K562 (cell line): ENCODE results near the gene MTOR. TPM values are rescaled to one million over a fixed set of nuclear protein-coding genes. Genes with fewer than 3 reads are reported as not detected.
A peak's percentile ranks its signal among the peaks of the same experiment; 100 is the strongest.

Source experiments
- CEBPZ ChIP-seq: fragments of 150-350 bp; IDR thresholded peaks from 2 replicates; pipeline ENCODE4 v1.6.1; 2014; ENCODE audit warnings: low read depth, mild to moderate bottlenecking, low read length, borderline replicate concordance
- CLOCK ChIP-seq: fragments of 250-450 bp; sonication (Bioruptor Pico); IDR thresholded peaks from 2 replicates; pipeline ENCODE4 v1.4.0; 2020; ENCODE audit warnings: mild to moderate bottlenecking, moderate library complexity, borderline replicate concordance
- COPS2 ChIP-seq: fragments of 450-650 bp; conservative IDR thresholded peaks from 2 replicates; pipeline ENCODE4 v1.6.1; 2016; ENCODE audit warnings: mild to moderate bottlenecking, moderate library complexity
- CREM ChIP-seq: IDR thresholded peaks from 2 replicates; pipeline ENCODE4 v1.6.1; 2014; ENCODE audit warnings: antibody characterized with exemption, low read depth
- FOXP4 ChIP-seq: sonication (generic); formaldehyde crosslinking; IDR thresholded peaks from 2 replicates; pipeline ENCODE4 v1.8.0; 2022; ENCODE audit warnings: mild to moderate bottlenecking, missing genetic modification reagents, borderline replicate concordance
- JUNB ChIP-seq: fragments of 450-650 bp; formaldehyde crosslinking; conservative IDR thresholded peaks from 2 replicates; pipeline ENCODE4 v1.4.0; 2020; ENCODE audit warnings: mild to moderate bottlenecking
- MECOM ChIP-seq: fragments of 250-450 bp; sonication (Bioruptor Pico); IDR thresholded peaks from 2 replicates; pipeline ENCODE4 v1.8.0; 2022; ENCODE audit warnings: inconsistent platforms
- MXD1 ChIP-seq: fragments of 250-450 bp; sonication (Bioruptor Pico); IDR thresholded peaks from 2 replicates; pipeline ENCODE4 v1.8.0; 2021; ENCODE audit warnings: borderline replicate concordance, mild to moderate bottlenecking, moderate library complexity; ENCODE audit not compliant: poor library complexity, severe bottlenecking
- NFE2 ChIP-seq: IDR thresholded peaks from 2 replicates; pipeline ENCODE4 v1.6.1; 2014; ENCODE audit warnings: antibody characterized with exemption, low read depth
- NR2C1 ChIP-seq, 2 experiments: fragments of 450-650 bp; IDR thresholded peaks; 2 replicates each; pipeline ENCODE4 v1.6.1; 2017; ENCODE audit warnings: mild to moderate bottlenecking in 2 of 2, antibody characterized with exemption in 1 of 2, inconsistent platforms in 1 of 2, missing compliant biosample characterization in 1 of 2, missing genetic modification characterization in 1 of 2
- POLR2A ChIP-seq: fragments of 450-650 bp; conservative IDR thresholded peaks from 2 replicates; pipeline ENCODE4 v1.6.1; 2016
- STAG1 ChIP-seq: sonication (generic); formaldehyde crosslinking; IDR thresholded peaks from 2 replicates; pipeline ENCODE4 v1.5.0; 2020; ENCODE audit warnings: missing genetic modification reagents, borderline replicate concordance
- TCF3 ChIP-seq: sonication (generic); formaldehyde crosslinking; IDR thresholded peaks from 2 replicates; pipeline ENCODE4 v1.4.0; 2020; ENCODE audit warnings: mild to moderate bottlenecking, missing genetic modification reagents
- U2AF1 ChIP-seq: fragments of 200-400 bp; formaldehyde crosslinking; optimal IDR thresholded peaks from 2 replicates; pipeline ENCODE3; 2017; ENCODE audit warnings: mild to moderate bottlenecking, low read depth, low read length, moderate library complexity
- ZBTB9 ChIP-seq: fragments of 450-650 bp; formaldehyde crosslinking; IDR thresholded peaks from 2 replicates; pipeline ENCODE4 v1.4.0; 2020; ENCODE audit warnings: mild to moderate bottlenecking, moderate library complexity
- ZNF507 ChIP-seq: conservative IDR thresholded peaks from 2 replicates; pipeline ENCODE4 v1.6.1; 2017; ENCODE audit warnings: missing genetic modification characterization, missing compliant biosample characterization
- polyA plus RNA-seq, 8 experiments: library from polyadenylated mRNA; depleted of rRNA in 4 of 8; stranded (reverse) in 5 of 8; unstranded in 3 of 8; fragments of >200 nt; fragmentation: Nextera tagmentation in 2 of 8; fragmentation: Illumina TruSeq in 1 of 8; extraction: Ambion mirVana in 2 of 8; extraction: Trizol in 1 of 8; gene quantifications; 2 replicates each; pipeline versions ENCODE4 v1.2.1 to v1.2.3, GENCODE V29; 2011 to 2014; ENCODE audit warnings: inconsistent platforms in 1 of 8, missing spikeins in 1 of 8
- total RNA-seq, 7 experiments: library from RNA; depleted of rRNA in 6 of 7; stranded (reverse); fragments of >200 nt in 6 of 7; fragmentation: Illumina TruSeq in 2 of 7; extraction: Trizol in 2 of 7; gene quantifications; 2 replicates each; pipeline versions ENCODE4 v1.2.1 to v1.2.3, GENCODE V29; 2011 to 2021; ENCODE audit warnings: low replicate concordance in 1 of 7

The MTOR gene
- total and polyA plus RNA-seq, 9 of the 15 experiments (the other 6 are each of a cell fraction or from before 2014, with no cell fraction given), result 11.4 to 71.4 (median 52.2) TPM

GRCh38 chr1:11262171-11263049, at the start of gene MTOR (continued):
- TF ChIP-seq ZBTB9 (CRISPR knock-in tag), result no peak; the same call in 1 of the 2 replicates
- TF ChIP-seq FOXP4 (CRISPR knock-in tag), result no peak
- TF ChIP-seq CLOCK (CRISPR knock-in tag), result no peak
- peak; percentile 93 for TF ChIP-seq NR2C1 (IDR thresholded peaks at IDR 0.05)
- TF ChIP-seq NR2C1 (tag; IDR thresholded peaks at IDR 0.05), result peak; percentile 96
- TF ChIP-seq CREM, result peak; percentile 94
- no peak for TF ChIP-seq JUNB (CRISPR knock-in tag)
- TF ChIP-seq ZNF507 (tag), result no peak
- TF ChIP-seq U2AF1, result no peak
- peak; percentile 19; the same call in 1 of the 2 replicates for TF ChIP-seq NFE2
- TF ChIP-seq POLR2A, result peak; percentile 89
- no peak for TF ChIP-seq MECOM (CRISPR knock-in tag)
- no peak for TF ChIP-seq MXD1
- peak; percentile 95 for TF ChIP-seq CEBPZ
- TF ChIP-seq TCF3, result peak; percentile 38
- no peak for TF ChIP-seq COPS2
- TF ChIP-seq STAG1, result no peak
